ENCODE results near the gene ZNF536. TPM values are rescaled to one million over a fixed set of nuclear protein-coding genes. Genes with fewer than 3 reads are reported as not detected.

The ZNF536 gene
- total and polyA plus RNA-seq, 9 of the 15 experiments (the other 6 are each of a cell fraction or from before 2014, with no cell fraction given): not detected

DNA sequence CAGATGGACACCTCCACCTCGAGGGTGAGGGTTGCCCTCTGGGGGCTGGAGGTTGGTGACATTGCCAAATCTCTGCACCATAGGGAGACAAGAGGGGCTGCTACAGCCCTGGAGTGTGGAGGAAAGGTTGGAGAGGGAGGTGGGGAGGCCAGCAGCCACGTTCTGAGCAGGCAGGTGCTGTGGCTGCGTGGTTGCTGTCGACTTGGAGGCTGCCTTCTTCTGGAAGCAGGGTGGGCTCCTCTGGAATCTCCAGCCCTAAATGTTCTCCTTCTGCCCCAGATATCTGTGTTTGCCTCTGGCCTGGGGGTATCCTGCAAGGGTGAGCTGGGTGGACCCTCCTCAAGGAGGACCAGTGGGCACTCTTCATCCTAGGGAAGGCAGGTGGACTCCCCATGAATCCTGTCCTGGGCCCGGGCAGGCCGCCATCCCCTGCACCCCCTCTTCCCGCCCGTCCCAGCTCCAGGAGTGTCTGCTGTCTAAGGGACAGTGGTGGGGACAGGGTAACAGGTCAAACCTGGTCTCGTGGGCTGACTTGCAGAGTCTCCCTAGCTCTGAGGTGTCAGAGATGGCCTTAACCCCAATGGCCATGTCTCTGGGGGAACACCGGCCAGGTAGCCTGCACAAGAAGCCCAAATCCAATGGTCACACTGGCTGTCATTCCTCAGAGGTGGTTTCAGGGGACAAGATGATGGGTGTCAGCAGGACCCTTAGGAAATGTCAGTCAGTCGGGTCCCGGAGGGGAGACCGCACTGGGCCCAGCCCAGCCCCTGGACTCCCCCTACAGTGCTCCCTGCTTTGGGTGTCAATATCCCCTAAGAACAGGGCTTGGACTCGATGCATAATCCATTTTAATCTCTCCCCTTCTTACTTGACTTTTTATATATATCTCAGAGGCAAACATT, 32.3 kb upstream of the ZNF536 start:
- TF ChIP-seq CBX2 (IDR thresholded peaks at IDR 0.05; ENCODE audit: insufficient read depth, low read length, poor library complexity, severe bottlenecking) (no peak), ZNF143 (CRISPR knock-in tag; IDR thresholded peaks at IDR 0.05) (no peak), TAF9B (IDR thresholded peaks at IDR 0.05; ENCODE audit: partially characterized antibody) (no peak), EGR1 (conservative IDR thresholded peaks at IDR 0.05) (no peak), TAF1 (IDR thresholded peaks at IDR 0.05; ENCODE audit: control insufficient read depth, extremely low read depth, insufficient read depth, low read length, severe bottlenecking) (no peak), XRCC5 (IDR thresholded peaks at IDR 0.05; ENCODE audit: low read depth, low read length) (no peak), RBBP5 (IDR thresholded peaks at IDR 0.05; ENCODE audit: borderline replicate concordance, insufficient read depth, low read length, poor library complexity, severe bottlenecking) (no peak), MTA1 (IDR thresholded peaks at IDR 0.05; ENCODE audit: borderline replicate concordance) (no peak), ZKSCAN3 (CRISPR knock-in tag; IDR thresholded peaks at IDR 0.05) (no peak), SRSF7 (optimal IDR thresholded peaks at IDR 0.05; ENCODE audit: low read depth, low read length) (no peak), ETS2 (tag; IDR thresholded peaks at IDR 0.05; ENCODE audit: borderline replicate concordance, poor library complexity, severe bottlenecking) (no peak)
- TF ChIP-seq, protein P1, sequence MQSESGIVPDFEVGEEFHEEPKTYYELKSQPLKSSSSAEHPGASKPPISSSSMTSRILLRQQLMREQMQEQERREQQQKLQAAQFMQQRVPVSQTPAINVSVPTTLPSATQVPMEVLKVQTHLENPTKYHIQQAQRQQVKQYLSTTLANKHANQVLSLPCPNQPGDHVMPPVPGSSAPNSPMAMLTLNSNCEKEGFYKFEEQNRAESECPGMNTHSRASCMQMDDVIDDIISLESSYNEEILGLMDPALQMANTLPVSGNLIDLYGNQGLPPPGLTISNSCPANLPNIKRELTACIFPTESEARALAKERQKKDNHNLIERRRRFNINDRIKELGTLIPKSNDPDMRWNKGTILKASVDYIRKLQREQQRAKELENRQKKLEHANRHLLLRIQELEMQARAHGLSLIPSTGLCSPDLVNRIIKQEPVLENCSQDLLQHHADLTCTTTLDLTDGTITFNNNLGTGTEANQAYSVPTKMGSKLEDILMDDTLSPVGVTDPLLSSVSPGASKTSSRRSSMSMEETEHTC (IDR thresholded peaks at IDR 0.05): no peak
- TF ChIP-seq, protein P2, sequence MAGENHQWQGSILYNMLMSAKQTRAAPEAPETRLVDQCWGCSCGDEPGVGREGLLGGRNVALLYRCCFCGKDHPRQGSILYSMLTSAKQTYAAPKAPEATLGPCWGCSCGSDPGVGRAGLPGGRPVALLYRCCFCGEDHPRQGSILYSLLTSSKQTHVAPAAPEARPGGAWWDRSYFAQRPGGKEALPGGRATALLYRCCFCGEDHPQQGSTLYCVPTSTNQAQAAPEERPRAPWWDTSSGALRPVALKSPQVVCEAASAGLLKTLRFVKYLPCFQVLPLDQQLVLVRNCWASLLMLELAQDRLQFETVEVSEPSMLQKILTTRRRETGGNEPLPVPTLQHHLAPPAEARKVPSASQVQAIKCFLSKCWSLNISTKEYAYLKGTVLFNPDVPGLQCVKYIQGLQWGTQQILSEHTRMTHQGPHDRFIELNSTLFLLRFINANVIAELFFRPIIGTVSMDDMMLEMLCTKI (IDR thresholded peaks at IDR 0.05; ENCODE audit: partially characterized antibody): no peak
- in situ Hi-C loops (cut with MboI): no loop called here
- no peak overlapping the region for H3K9ac ChIP-seq (ENCODE audit: insufficient read depth in 1 of 2, low read depth in 2 of 2, low read length in 2 of 2)
- H3K27me3 ChIP-seq (ENCODE audit: control insufficient read depth in 2 of 2, insufficient read depth in 2 of 2, low read length in 2 of 2): peaks cover 0 to 4% of the 10 kb centered on the region in 2 experiments; a peak in 2 of 5 replicates
- no peaks in the 10 kb centered on the region for H3K4me1 ChIP-seq (replicated peaks in 1 of 2; ENCODE audit: control insufficient read depth in 2 of 2, insufficient read depth in 2 of 2, low read length in 2 of 2)
- peaks cover 2% of the 10 kb centered on the region for H3K9me1 ChIP-seq (ENCODE audit: control insufficient read depth, insufficient read depth, low read length)
- no peak overlapping the region for H3K4me3 ChIP-seq
- H2AFZ ChIP-seq (ENCODE audit: low read depth, low read length): no peak overlapping the region
- H3K36me3 ChIP-seq (ENCODE audit: control insufficient read depth, insufficient read depth, low read length): no peaks in the 10 kb centered on the region
- no peak for ATAC-seq
- H3K79me2 ChIP-seq (ENCODE audit: control insufficient read depth, insufficient read depth, low read length): no peaks in the 10 kb centered on the region
- no peak overlapping the region for H3K27ac ChIP-seq (ENCODE audit: extremely low read depth, low read depth, low read length)
- ChIA-PET POLR2A (no interaction called here), CTCF (ENCODE audit: low intra/inter-chr PET ratio) (no interaction called here)
- no peak for FAIRE-seq
- no peak overlapping the region for H3K4me2 ChIP-seq (ENCODE audit: insufficient read depth, low read length)
- BruUV-seq (replicated peaks): no TSS peak
- DNase-seq (ENCODE audit: extremely low read depth in 1 of 4, low spot score in 3 of 4): no peak
- WGBS (ENCODE audit: insufficient coverage, low coverage, missing lambda C conversion rate): 0% methylated on average over 13 of the region's 14 CpGs
- intact Hi-C loops (cut with micrococcal nuclease): no loop called here
- H3K9me3 ChIP-seq (replicated peaks; ENCODE audit: control insufficient read depth, insufficient read depth, low read depth, low read length): no peaks in the 10 kb centered on the region
- peaks cover 6% of the 10 kb centered on the region; the same call in 1 of the 2 replicates for H4K20me1 ChIP-seq (replicated peaks; ENCODE audit: control insufficient read depth, insufficient read depth, low read length)
